HG03432 (cell line): Measurements from ENCODE around the gene TPTE.
"Not testable (repeated sequence)": the region's sequence is repeated elsewhere in the genome, so short reads cannot be mapped to it uniquely, and the experiment has no call there.

Source experiments
- ATAC-seq: cut with Tn5 transposase; IDR thresholded peaks from one replicate; pipeline ENCODE4 v1.9.1; 2021; ENCODE audit warnings: mild to moderate bottlenecking, moderate library complexity; ENCODE audit not compliant: unreplicated experiment

The TPTE gene

DNA sequence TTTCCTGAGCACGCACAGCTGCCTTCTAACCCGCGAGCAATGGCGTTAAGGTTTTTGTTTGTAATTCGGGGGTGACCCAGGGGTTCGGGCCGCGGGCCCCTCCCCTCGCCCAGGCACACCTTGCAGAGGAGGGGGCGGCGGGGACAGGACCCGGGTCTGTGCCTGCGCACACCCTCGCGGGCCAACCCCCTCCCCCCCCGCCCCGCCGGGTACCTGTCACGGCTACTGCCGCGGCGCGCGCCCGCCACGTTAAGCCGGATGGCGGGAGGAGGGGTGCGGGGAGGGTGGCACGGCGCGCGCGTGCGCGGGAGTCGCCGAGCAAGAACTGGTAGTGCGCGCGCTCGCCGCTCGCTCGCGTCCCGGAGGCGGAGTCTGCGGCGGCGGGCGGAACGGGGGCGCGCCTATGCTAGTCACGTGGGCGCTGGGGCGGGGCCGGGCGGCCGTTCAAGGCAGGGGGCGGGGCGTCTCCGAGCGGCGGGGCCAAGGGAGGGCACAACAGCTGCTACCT is at the start of gene TPTE:
TSS of gene TPTE (plus strand) at position 493 of the 508 bp plus-strand sequence. CDS start 17,141 bp downstream, outside the sequence.
- no peak for ATAC-seq

DNA sequence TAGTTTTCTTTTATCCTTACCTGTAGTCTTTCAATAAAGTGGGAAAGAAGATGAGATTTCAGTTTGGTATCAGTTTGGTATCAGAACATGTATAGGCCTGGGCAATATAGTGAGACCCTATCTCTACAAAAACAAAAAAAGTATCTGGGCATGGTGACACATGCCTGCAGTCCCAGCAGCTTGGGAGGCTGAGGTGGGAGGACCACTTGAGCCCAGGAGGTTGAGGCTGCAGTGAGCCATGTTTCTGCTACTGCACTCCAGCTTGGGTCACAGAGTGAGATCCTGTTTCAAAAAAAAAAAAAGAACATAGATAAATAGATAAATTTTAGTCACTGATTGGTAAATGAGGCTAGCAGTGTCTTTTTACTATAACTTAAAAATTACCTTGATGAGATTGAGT is 49.4 kb upstream of the TPTE start:
- not testable (repeated sequence) for ATAC-seq

GRCh38 chr21:10477794-10478193 is 43.6 kb upstream of the TPTE start:
- ATAC-seq = not testable (repeated sequence)

GRCh38 chr21:10479875-10480274 is 41.5 kb upstream of the TPTE start:
- ATAC-seq = not testable (repeated sequence)

DNA sequence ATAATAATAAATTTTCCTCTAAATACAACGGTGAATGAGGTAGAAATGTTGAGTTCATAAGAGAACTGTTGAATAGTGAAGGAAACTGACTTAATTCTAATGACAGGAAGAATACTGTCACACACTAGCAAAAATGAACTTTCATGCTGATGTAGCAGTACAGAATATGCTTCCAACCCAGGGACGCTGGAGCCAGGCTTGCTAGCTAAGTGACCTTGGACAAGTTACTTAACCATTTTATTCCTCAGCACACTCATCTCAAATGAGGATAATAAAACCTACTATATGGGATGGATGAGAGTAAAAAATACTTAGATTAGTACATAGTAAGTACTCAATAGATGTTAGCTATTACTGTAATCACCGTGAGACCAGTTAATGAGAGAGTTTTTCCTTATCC is 36.5 kb upstream of the TPTE start:
- ATAC-seq = not testable (repeated sequence)

DNA sequence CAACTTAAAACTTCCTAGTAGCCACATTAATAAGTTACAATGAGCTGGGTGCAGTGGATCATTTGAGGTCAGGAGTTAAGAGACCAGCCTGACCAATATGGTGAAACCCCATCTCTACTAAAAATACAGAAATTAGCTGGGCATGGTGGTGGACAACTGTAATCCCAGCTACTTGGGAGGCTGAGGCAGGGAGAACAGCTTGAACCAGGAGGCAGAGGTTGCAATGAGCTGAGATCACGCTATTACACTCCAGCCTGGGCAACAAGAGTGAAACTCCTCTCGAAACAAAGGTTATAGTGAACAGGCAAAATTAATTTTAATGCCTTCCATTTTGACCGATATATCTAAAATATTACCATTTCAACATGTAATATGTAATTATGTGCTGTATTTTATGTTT is 30.9 kb upstream of the TPTE start:
- ATAC-seq = not testable (repeated sequence)

- ATAC-seq = no peak
Observed at GRCh38 chr21:10511116-10511515, 10.3 kb upstream of the TPTE start.

DNA sequence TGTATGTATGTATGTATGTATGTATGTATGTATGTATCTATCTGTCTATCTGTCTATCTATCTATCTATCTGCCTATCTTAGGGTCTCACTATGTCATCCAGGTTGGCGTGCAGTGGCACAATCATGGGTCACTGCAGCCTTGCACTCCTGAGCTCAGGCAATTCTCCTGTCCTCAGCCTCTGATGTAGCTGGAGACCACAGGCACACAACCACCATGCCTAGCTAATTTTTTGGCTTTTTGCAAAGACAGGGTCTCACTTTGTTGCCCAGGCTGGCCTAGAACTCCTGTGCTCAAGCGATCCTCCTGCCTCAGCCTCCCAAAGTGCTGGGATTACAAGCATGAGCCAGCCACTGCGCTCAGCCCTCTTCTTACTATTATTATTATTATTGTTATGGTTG is 4.5 kb upstream of the TPTE start:
- ATAC-seq = not testable (repeated sequence)

DNA sequence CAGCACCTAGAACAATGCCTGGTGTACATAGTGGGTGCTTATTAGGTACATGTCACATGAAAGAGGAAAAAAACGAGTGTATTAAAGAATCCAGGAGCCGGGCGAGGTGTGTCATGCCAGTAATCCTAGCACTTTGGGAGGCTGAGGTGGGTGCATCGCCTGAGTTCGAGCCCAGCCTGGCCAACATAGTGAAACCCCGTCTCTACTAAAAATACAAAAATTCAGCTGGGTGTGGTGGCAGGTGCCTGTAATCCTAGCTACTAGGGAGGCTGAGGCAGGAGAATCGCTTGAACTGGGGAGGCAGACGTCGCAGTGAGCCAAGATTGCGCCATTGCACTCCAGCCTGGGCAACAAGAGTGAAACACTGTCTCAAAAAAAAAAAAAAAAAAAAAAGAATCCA is 3.5 kb upstream of the TPTE start:
- ATAC-seq = not testable (repeated sequence)

DNA sequence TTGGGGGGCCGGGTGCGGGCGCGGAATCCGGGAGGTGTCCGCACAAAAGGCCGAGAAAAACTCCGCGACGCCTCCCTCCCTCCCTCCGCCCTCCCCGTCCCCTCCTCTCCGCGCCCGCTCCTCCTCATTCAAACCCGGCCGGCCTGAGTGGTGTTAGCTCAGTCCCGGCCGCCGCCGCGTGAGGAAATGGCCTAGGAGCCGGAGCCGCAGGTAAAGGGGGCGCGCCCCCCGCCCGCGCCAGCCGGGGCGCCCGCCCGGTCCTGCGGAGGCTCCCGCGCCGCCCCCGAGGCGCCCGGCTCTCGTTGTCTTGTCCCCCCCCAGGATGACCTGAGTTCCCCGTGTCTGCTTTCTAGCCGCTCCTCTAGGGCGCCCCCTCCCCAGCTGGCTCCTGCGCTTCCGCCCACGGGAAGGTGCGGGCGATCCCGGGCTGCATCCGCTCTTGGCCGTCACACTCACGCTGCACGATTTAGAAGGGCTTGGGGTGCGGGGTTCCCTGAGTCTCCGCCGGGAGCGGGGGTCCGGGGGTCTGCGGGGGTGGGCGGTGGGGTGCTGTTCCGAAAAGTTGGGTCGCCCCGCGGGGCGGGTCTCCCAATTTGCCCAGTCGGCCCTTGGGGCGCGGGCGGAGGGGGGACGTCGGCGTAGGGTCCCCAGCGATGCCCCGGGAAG is 585 bp downstream of the TPTE start:
- ATAC-seq = not testable (repeated sequence)

DNA sequence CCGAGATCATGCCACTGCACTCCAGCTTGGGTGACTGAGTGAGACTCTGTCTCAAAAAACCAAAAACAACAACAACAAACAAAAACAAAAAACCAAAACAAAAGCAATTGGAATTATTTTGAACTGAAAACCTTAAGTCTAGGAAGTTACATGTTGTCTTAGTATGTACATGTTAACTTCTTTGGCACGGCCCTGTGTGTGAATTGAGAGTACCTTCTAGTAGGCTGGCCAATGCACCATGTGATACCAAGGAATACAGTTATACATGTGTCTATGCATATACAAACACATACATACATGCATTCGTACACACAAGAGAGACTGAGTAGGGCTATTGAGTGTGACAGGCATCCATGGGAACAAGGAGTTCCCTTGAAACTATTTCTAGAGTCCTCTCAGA is 18.6 kb downstream of the TPTE start:
- no peak for ATAC-seq

DNA sequence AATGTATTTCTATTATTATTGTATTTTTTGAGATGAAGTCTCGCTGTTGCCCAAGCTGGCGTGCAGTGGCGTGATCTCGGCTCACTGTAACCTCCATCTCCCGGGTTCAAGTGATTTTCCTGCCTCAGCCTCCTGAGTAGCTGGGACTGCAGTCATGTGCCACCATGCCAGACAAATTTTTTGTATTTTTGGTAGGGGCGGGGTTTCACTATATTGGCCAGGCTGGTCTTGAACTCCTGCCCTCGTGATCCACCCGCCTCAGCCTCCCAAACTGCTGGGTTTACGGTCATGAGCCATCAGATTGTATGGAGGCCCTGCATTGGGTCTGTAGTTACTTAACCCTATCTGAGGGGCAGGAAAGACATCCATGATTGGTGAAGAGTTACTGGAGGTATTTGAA is 23.0 kb downstream of the TPTE start:
- not testable (repeated sequence) for ATAC-seq

DNA sequence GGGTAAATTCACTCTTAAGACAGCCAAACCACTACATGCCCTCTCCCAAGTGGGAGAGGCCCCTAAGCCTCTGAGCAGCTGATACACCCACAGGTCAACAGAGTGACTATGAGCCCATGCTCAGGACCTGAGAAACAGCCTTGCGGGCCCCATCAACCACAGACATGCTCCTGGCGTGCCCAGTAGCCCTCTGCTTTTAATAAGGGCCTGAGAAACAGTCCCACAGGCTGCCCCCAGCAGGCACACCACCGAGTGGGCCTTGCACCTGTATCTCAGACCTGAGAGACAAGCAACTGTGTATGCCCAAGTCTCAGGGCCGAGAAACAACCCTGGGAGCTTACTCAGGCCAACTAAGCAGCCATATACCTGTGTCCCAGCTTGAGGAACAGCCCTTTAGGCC is 26.5 kb downstream of the TPTE start:
- not testable (repeated sequence) for ATAC-seq

- not testable (repeated sequence) for ATAC-seq
Observed at GRCh38 chr21:10548331-10548954, 27.1 kb downstream of the TPTE start.

GRCh38 chr21:10570803-10571202 is 49.4 kb downstream of the TPTE start:
- not testable (repeated sequence) for ATAC-seq

DNA sequence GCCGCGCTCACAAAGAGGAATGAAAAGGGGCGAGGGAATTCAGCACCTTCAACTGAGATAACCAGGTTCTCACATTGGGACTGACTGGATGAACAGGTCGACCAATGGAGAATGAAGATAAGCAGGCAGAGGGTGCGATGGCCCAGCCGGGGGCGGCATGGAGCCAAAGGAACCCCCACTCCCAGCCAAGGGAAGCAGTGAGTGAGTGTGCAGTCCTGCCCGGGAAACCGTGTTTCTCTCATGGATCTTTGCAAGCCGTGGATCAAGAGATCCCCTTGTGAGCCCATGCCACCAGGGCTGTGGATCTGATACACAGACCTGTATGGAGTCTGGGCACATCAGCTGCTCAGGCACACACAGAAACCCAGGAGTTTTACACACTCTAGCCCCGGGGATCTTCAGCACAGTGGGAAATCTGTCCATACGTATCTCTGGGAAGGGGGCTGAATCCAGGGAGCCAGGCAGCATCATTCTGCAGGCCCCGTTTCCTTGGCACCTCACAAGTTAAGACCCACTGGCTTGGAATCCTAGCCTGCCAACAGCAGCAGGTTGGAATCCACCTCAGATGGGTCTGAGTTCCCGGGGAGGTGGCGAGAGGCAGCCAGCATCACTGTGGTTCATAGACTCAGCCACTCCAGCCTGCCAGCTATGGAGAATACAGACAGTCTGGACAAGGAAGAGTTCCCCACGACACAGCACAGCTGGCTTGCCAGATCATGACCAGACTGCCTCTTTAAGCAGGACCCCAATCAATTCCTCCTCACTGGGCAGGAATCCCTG is 53.3 kb downstream of the TPTE start:
- not testable (repeated sequence) for ATAC-seq

- no peak for ATAC-seq
Observed at GRCh38 chr21:10575311-10575667, 53.9 kb downstream of the TPTE start.

DNA sequence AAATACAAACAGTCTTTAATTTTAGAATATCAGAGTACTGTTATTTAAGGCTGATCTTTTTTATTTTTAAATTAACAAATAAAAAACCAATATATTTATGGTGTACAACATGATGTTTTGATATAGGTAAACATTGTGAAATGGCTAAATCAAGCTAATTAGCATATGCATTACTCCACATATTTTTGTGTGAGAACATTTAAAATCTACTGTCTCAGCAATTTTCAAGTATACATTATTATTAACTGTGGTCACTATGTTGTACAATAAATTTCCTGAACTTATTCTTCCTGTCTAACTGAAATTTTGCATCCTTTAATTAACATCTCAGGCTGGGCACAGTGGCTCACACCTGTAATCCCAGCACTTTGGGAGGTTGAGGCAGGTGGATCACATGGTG is 57.5 kb downstream of the TPTE start:
- not testable (repeated sequence) for ATAC-seq

GRCh38 chr21:10589115-10589514 is 67.7 kb downstream of the TPTE start:
- ATAC-seq = not testable (repeated sequence)

- ATAC-seq = not testable (repeated sequence)
Observed at GRCh38 chr21:10607074-10607473, 85.7 kb downstream of the TPTE start.

DNA sequence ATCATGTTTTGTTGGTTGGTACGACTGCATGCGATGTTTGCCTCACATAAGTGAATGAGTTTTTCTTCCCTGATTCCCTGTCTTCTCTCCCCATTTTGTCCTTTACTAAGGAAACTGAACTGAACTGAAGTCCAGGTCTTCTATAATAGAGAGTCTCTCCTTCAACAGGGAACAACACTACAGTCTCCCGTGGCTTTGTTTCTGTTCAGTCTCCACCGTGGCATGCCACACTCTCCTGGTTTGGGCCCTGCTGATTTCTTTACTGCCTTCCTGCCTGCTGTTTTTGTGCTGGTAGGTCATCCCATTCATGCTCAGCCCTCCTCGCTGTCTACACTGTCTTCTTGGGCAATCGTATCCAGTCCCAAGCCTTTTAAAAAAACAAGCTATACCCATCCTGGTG is 92.9 kb downstream of the TPTE start:
- not testable (repeated sequence) for ATAC-seq

DNA sequence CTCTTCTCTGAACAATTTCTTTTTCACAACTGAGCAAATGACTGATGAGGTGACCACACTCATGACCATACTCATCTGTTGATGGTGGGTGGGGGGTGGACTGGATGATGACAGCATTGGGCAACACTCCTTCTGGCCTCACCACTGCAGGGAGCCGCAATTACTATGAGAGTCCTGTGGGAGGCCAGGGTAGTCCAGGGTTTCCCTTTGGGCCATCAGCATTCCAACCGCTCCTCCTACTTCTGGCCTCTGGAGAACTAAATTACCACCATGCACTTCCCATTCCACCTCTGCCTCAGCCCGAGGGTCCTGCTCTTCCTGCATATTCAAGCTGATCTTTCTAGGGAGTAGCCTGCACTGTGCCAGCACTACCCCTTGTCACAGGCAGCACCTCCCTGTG is 94.7 kb downstream of the TPTE start:
- ATAC-seq = not testable (repeated sequence)
